Testis (tissue), 2 donors: ENCODE results near the gene GET4.

ENCODE experiments used
- POLR2A ChIP-seq: fragments of 450-650 bp; IDR thresholded peaks from one replicate; pipeline ENCODE4 v1.6.1; 2017; ENCODE audit warnings: antibody characterized with exemption, mild to moderate bottlenecking, moderate library complexity
- TF ChIP-seq, protein P1 (sequence below), 3 experiments: fragments of 450-650 bp in 2 of 3; fragments of 200-600 bp in 1 of 3; sonication (generic) in 1 of 3; IDR thresholded peaks; one replicate each; pipeline ENCODE4 v1.5.1; 2016 to 2019; ENCODE audit warnings: antibody characterized with exemption in 3 of 3, mild to moderate bottlenecking in 2 of 3, moderate library complexity in 1 of 3

DNA sequence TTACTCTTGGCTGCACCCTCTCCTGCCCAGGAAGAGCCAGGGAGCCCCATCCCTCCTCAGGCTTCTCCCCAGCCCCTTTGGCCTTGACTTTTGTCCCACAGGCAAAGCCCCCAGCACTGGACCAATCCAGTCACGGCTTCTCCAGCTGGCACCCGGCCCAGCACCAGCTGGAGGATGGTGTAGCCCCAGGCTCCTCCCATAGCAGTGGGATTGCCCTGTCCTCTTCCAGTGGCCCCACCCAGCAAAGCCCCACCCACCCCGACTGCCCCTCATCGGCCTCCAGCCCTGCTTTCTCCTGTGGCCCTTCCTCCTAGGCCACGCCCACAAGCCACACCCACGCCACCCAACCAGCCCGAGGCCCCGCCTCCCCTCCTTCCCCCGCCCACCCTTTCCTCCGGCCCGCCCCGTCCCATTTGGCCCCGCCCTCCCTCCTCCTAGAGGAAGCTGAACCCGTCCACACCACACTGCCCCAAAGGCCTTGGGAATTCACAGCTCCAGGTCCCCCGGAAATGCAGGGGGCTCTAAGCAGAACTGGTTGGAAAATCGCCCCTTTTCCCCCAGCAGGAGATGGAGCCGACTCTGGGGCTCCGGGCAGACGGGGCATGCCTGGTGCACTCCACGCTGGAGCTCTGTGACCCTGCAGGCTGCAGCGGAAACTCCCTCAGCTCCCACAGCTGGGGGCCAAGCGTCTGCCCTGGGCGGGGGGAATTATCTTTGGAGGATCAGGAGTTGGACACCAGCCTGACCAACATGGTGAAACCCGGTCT lies 25.2 kb downstream of the GET4 start:
- TF ChIP-seq, protein P1, sequence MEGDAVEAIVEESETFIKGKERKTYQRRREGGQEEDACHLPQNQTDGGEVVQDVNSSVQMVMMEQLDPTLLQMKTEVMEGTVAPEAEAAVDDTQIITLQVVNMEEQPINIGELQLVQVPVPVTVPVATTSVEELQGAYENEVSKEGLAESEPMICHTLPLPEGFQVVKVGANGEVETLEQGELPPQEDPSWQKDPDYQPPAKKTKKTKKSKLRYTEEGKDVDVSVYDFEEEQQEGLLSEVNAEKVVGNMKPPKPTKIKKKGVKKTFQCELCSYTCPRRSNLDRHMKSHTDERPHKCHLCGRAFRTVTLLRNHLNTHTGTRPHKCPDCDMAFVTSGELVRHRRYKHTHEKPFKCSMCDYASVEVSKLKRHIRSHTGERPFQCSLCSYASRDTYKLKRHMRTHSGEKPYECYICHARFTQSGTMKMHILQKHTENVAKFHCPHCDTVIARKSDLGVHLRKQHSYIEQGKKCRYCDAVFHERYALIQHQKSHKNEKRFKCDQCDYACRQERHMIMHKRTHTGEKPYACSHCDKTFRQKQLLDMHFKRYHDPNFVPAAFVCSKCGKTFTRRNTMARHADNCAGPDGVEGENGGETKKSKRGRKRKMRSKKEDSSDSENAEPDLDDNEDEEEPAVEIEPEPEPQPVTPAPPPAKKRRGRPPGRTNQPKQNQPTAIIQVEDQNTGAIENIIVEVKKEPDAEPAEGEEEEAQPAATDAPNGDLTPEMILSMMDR (IDR thresholded peaks at IDR 0.05) = no peak
- TF ChIP-seq POLR2A = no peak
